Daoy (cell line): Measurements from ENCODE around the gene P2RX1. TPM values are rescaled to one million over a fixed set of nuclear protein-coding genes. Genes with fewer than 3 reads are reported as not detected.
A peak's percentile ranks its signal among the peaks of the same experiment; 100 is the strongest.
"Not testable (repeated sequence)": the region's sequence is repeated elsewhere in the genome, so short reads cannot be mapped to it uniquely, and the experiment has no call there.

ENCODE experiments used
- DNase-seq: peaks from one replicate; pipeline ENCODE4 v3.0.0-alpha.2; 2015; ENCODE audit warnings: low read depth
- total RNA-seq: library from RNA; depleted of rRNA; stranded (reverse); fragments of >200 nt; shearing (Covaris generic); gene quantifications from 2 replicates; pipeline ENCODE4 v1.2.3, GENCODE V29; 2014; rRNA removed

Gene P2RX1
- total RNA-seq, 1 experiment from 2014 or later, result not detected

GRCh38 chr17:3857261-3858105 is 58.8 kb downstream of the P2RX1 start:
- DNase-seq, result no peak

GRCh38 chr17:3854204-3854603 is 62.1 kb downstream of the P2RX1 start:
- not testable (repeated sequence) for DNase-seq

GRCh38 chr17:3852561-3852960 is 63.7 kb downstream of the P2RX1 start:
- no peak for DNase-seq

GRCh38 chr17:3851461-3852100 is 64.7 kb downstream of the P2RX1 start:
- DNase-seq, result no peak

- DNase-seq, result peak; percentile 45
Measured at GRCh38 chr17:3848229-3848835, 67.9 kb downstream of the P2RX1 start.

- no peak for DNase-seq
Measured at GRCh38 chr17:3847165-3847670, 69.0 kb downstream of the P2RX1 start.

Other genes starting within 250 kb of the P2RX1 start
- gene TAX1BP3, start 247.9 kb downstream of the P2RX1 start, total RNA-seq, result 172 and 205 TPM in 2 replicates
- gene EMC6, start 247.7 kb downstream of the P2RX1 start, total RNA-seq, result 16.3 and 23.1 TPM in 2 replicates
- 11.5 and 14.5 TPM in 2 replicates for gene P2RX5, start 220.3 kb downstream of the P2RX1 start, total RNA-seq
- gene HASPIN, start 192.6 kb downstream of the P2RX1 start, total RNA-seq, result 11.0 and 12.7 TPM in 2 replicates
- 47.0 and 56.9 TPM in 2 replicates for gene ITGAE, start 115.3 kb downstream of the P2RX1 start, total RNA-seq
- gene NCBP3, start 70.2 kb downstream of the P2RX1 start, total RNA-seq, result 18.8 and 30.4 TPM in 2 replicates
- 9.6 and 14.4 TPM in 2 replicates for gene CAMKK1, start 23.4 kb downstream of the P2RX1 start, total RNA-seq
- gene ATP2A3, start 48.0 kb upstream of the P2RX1 start, total RNA-seq, result 0.57 and 0.80 TPM in 2 replicates
- 11.5 and 18.2 TPM in 2 replicates for gene ZZEF1, start 226.6 kb upstream of the P2RX1 start, total RNA-seq
- gene CYB5D2, start 226.7 kb upstream of the P2RX1 start, total RNA-seq, result 15.8 and 19.2 TPM in 2 replicates